HCT116 (cell line): Measurements from ENCODE around the gene ZNRF2.

ENCODE experiments used
- CBX3 ChIP-seq: IDR thresholded peaks from 2 replicates; pipeline ENCODE4 v1.6.1; 2012; ENCODE audit warnings: low read depth
- EZH2 ChIP-seq: fragments of 200-600 bp; sonication (generic); IDR thresholded peaks from 2 replicates; pipeline ENCODE4 v1.6.1; 2017; ENCODE audit warnings: antibody characterized with exemption, mixed run types
- EZH2phosphoT487 ChIP-seq: fragments of 200-600 bp; IDR thresholded peaks from 2 replicates; pipeline ENCODE4 v1.6.1; 2018; ENCODE audit warnings: antibody characterized with exemption, borderline replicate concordance
- JUND ChIP-seq: IDR thresholded peaks from 2 replicates; pipeline ENCODE4 v1.6.1; 2012
- POLR2A ChIP-seq: IDR thresholded peaks from 2 replicates; pipeline ENCODE4 v1.7.0; 2011; ENCODE audit warnings: borderline replicate concordance; ENCODE audit not compliant: insufficient read depth, insufficient read length; ENCODE audit errors: extremely low read depth
- POLR2AphosphoS5 ChIP-seq: IDR thresholded peaks from 2 replicates; pipeline ENCODE4 v1.6.1; 2011; ENCODE audit warnings: mild to moderate bottlenecking, low read depth, low read length, moderate library complexity
- RAD21 ChIP-seq: IDR thresholded peaks from 2 replicates; pipeline ENCODE4 v1.6.1; 2012; ENCODE audit warnings: low read depth, mild to moderate bottlenecking
- YY1 ChIP-seq: IDR thresholded peaks from 2 replicates; pipeline ENCODE4 v1.6.1; 2011; ENCODE audit warnings: low read length, low read depth, moderate library complexity, mild to moderate bottlenecking; ENCODE audit not compliant: insufficient replicate concordance; ENCODE audit errors: extremely low read depth
- TF ChIP-seq, protein P1 (sequence below), 3 experiments: fragments of 200-600 bp in 1 of 3; sonication (generic) in 1 of 3; IDR thresholded peaks in 2 of 3; conservative IDR thresholded peaks in 1 of 3; 2 replicates each; pipeline ENCODE4 v1.5.1; 2012 to 2017; ENCODE audit warnings: low read depth in 2 of 3, low read length in 2 of 3, antibody characterized with exemption in 1 of 3, borderline replicate concordance in 1 of 3, control low read depth in 1 of 3, mild to moderate bottlenecking in 1 of 3, mixed read lengths in 1 of 3, mixed run types in 1 of 3, moderate library complexity in 1 of 3; ENCODE audit not compliant: insufficient read depth in 1 of 3
- TF ChIP-seq, protein P2 (sequence below): IDR thresholded peaks from 2 replicates; pipeline ENCODE4 v1.6.1; 2012; ENCODE audit warnings: low read depth
- TF ChIP-seq, protein P3 (sequence below): IDR thresholded peaks from 2 replicates; pipeline ENCODE4 v1.6.1; 2012

DNA sequence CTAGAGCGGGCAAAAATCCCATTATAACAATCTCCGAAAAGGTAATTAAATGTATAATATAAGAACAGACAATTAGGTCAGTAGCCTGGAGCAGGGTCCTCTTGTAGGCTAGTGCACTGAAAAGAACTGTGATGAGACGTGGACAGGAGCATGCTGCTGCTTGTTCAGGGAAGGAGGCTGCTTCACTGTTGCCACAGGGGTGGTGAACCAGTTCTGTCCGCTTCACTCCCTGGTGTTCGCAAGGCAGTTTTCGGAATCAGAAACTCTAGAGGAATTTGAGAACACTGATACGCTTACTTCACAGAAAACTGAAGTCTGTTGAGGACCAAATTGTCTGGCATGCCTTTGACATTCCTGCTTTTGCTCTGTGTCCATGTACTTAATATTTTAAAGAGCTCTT, 17.4 kb downstream of the ZNRF2 start:
- TF ChIP-seq EZH2 (no peak), POLR2A (no peak), CBX3 (no peak), RAD21 (no peak), YY1 (no peak), POLR2AphosphoS5 (no peak), EZH2phosphoT487 (no peak), JUND (no peak)
- TF ChIP-seq, protein P1, sequence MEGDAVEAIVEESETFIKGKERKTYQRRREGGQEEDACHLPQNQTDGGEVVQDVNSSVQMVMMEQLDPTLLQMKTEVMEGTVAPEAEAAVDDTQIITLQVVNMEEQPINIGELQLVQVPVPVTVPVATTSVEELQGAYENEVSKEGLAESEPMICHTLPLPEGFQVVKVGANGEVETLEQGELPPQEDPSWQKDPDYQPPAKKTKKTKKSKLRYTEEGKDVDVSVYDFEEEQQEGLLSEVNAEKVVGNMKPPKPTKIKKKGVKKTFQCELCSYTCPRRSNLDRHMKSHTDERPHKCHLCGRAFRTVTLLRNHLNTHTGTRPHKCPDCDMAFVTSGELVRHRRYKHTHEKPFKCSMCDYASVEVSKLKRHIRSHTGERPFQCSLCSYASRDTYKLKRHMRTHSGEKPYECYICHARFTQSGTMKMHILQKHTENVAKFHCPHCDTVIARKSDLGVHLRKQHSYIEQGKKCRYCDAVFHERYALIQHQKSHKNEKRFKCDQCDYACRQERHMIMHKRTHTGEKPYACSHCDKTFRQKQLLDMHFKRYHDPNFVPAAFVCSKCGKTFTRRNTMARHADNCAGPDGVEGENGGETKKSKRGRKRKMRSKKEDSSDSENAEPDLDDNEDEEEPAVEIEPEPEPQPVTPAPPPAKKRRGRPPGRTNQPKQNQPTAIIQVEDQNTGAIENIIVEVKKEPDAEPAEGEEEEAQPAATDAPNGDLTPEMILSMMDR (IDR thresholded peaks at IDR 0.05 in 2 of 3, conservative IDR thresholded peaks at IDR 0.05 in 1 of 3; ENCODE audit: borderline replicate concordance in 1 of 3, insufficient read depth in 1 of 3, low read depth in 2 of 3, low read length in 2 of 3), result no peak
- TF ChIP-seq, protein P2, sequence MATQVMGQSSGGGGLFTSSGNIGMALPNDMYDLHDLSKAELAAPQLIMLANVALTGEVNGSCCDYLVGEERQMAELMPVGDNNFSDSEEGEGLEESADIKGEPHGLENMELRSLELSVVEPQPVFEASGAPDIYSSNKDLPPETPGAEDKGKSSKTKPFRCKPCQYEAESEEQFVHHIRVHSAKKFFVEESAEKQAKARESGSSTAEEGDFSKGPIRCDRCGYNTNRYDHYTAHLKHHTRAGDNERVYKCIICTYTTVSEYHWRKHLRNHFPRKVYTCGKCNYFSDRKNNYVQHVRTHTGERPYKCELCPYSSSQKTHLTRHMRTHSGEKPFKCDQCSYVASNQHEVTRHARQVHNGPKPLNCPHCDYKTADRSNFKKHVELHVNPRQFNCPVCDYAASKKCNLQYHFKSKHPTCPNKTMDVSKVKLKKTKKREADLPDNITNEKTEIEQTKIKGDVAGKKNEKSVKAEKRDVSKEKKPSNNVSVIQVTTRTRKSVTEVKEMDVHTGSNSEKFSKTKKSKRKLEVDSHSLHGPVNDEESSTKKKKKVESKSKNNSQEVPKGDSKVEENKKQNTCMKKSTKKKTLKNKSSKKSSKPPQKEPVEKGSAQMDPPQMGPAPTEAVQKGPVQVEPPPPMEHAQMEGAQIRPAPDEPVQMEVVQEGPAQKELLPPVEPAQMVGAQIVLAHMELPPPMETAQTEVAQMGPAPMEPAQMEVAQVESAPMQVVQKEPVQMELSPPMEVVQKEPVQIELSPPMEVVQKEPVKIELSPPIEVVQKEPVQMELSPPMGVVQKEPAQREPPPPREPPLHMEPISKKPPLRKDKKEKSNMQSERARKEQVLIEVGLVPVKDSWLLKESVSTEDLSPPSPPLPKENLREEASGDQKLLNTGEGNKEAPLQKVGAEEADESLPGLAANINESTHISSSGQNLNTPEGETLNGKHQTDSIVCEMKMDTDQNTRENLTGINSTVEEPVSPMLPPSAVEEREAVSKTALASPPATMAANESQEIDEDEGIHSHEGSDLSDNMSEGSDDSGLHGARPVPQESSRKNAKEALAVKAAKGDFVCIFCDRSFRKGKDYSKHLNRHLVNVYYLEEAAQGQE, result no peak
- TF ChIP-seq, protein P3, sequence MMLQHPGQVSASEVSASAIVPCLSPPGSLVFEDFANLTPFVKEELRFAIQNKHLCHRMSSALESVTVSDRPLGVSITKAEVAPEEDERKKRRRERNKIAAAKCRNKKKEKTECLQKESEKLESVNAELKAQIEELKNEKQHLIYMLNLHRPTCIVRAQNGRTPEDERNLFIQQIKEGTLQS, result no peak
